HEK293 (cell line): ENCODE measurements around the gene PLEKHG7.

Source experiments
- CTCF ChIA-PET: fragments of 350-600 bp; formaldehyde crosslinking; extraction: SDS; loops from one replicate; lab custom pipeline; 2021; ENCODE audit warnings: antibody characterized with exemption; lab: Yijun Ruan, JAX
- POLR2A ChIA-PET: fragments of 300-600 bp; formaldehyde crosslinking; extraction: SDS; loops from one replicate; lab custom pipeline; 2020; ENCODE audit warnings: antibody characterized with exemption, inconsistent platforms; lab: Yijun Ruan, JAX
- H3K27ac ChIP-seq: fragments of 200-500 bp; sonication (Bioruptor generic); 2 replicates; pipeline ENCODE4 v1.5.1; 2014; ENCODE audit warnings: low read depth, low read length, control low read depth, inconsistent platforms; ENCODE audit errors: extremely low read depth
- H3K36me3 ChIP-seq, 2 experiments: fragments of 200-500 bp in 1 of 2; sonication (Bioruptor generic) in 1 of 2; 1 replicate in 1 of 2; 2 replicates in 1 of 2; pipeline ENCODE4 v1.5.1; 2014 to 2017; ENCODE audit warnings: inconsistent platforms in 2 of 2, low read length in 2 of 2; ENCODE audit not compliant: control insufficient read depth in 2 of 2, insufficient read depth in 1 of 2
- H3K4me1 ChIP-seq: fragments of 200-500 bp; sonication (Bioruptor generic); 2 replicates; pipeline ENCODE4 v1.5.1; 2014; ENCODE audit warnings: mild to moderate bottlenecking, low read length, inconsistent platforms; ENCODE audit not compliant: control insufficient read depth, insufficient read depth
- H3K4me3 ChIP-seq: 2 replicates; pipeline ENCODE4 v1.5.1; 2011; ENCODE audit warnings: low read depth, mild to moderate bottlenecking, control low read depth, low read length, moderate library complexity
- H3K9me3 ChIP-seq: fragments of 200-500 bp; sonication (Bioruptor generic); 2 replicates; pipeline ENCODE4 v1.5.1; 2014; ENCODE audit warnings: low read depth, low read length, inconsistent platforms; ENCODE audit not compliant: control insufficient read depth, insufficient read depth
- FEZF1 ChIP-seq: fragments of 450-650 bp; formaldehyde crosslinking; IDR thresholded peaks from 2 replicates; pipeline ENCODE4 v1.5.1; 2016; ENCODE audit warnings: missing biosample characterization, missing genetic modification characterization
- INSM2 ChIP-seq: fragments of 450-650 bp; formaldehyde crosslinking; IDR thresholded peaks from 2 replicates; pipeline ENCODE4 v1.5.1; 2016; ENCODE audit warnings: missing biosample characterization, missing genetic modification characterization
- KLF17 ChIP-seq: fragments of 450-650 bp; formaldehyde crosslinking; IDR thresholded peaks from 2 replicates; pipeline ENCODE4 v1.5.1; 2016; ENCODE audit warnings: missing biosample characterization, missing genetic modification characterization
- TCF7L2 ChIP-seq: IDR thresholded peaks from 2 replicates; pipeline ENCODE4 v1.6.1; 2011; ENCODE audit warnings: low read depth, mild to moderate bottlenecking, inconsistent platforms, low read length, moderate library complexity, borderline replicate concordance
- ZBTB20 ChIP-seq: fragments of 450-650 bp; formaldehyde crosslinking; IDR thresholded peaks from 2 replicates; pipeline ENCODE4 v1.5.1; 2016; ENCODE audit warnings: missing biosample characterization, missing genetic modification characterization
- ZNF24 ChIP-seq: fragments of 450-650 bp; formaldehyde crosslinking; IDR thresholded peaks from 2 replicates; pipeline ENCODE4 v1.5.1; 2016; ENCODE audit warnings: missing biosample characterization, missing genetic modification characterization
- ZNF280C ChIP-seq: fragments of 450-650 bp; formaldehyde crosslinking; IDR thresholded peaks from 2 replicates; pipeline ENCODE4 v1.5.1; 2016; ENCODE audit warnings: missing biosample characterization, missing genetic modification characterization
- ZNF292 ChIP-seq: fragments of 450-650 bp; formaldehyde crosslinking; IDR thresholded peaks from 2 replicates; pipeline ENCODE4 v1.5.1; 2016; ENCODE audit warnings: low read depth, missing biosample characterization, missing genetic modification characterization, borderline replicate concordance
- ZNF324 ChIP-seq: fragments of 450-650 bp; formaldehyde crosslinking; IDR thresholded peaks from 2 replicates; pipeline ENCODE4 v1.5.1; 2016; ENCODE audit warnings: missing biosample characterization, missing genetic modification characterization
- ZNF600 ChIP-seq: fragments of 450-650 bp; formaldehyde crosslinking; IDR thresholded peaks from 2 replicates; pipeline ENCODE4 v1.5.1; 2016; ENCODE audit warnings: missing biosample characterization, missing genetic modification characterization
- ZNF660 ChIP-seq: fragments of 450-650 bp; IDR thresholded peaks from 2 replicates; pipeline ENCODE4 v1.5.1; 2018; ENCODE audit warnings: missing biosample characterization, mild to moderate bottlenecking, missing genetic modification characterization
- ZNF704 ChIP-seq: fragments of 450-650 bp; formaldehyde crosslinking; IDR thresholded peaks from 2 replicates; pipeline ENCODE4 v1.5.1; 2016; ENCODE audit warnings: missing biosample characterization, missing genetic modification characterization
- ZNF837 ChIP-seq: fragments of 450-650 bp; formaldehyde crosslinking; IDR thresholded peaks from 2 replicates; pipeline ENCODE4 v1.5.1; 2016; ENCODE audit warnings: missing biosample characterization, missing genetic modification characterization

The PLEKHG7 gene

GRCh38 chr12:92756898-92757596, 54.3 kb downstream of the PLEKHG7 start:
- Histone ChIP-seq H3K4me3 (no peak overlapping the region), H3K4me1 (peaks cover 2% of the 10 kb centered on the region; the same call in 1 of the 2 replicates), H3K27ac (no peak overlapping the region), H3K9me3 (no peaks in the 10 kb centered on the region), H3K36me3 (no peaks in the 10 kb centered on the region)
- CTCF ChIA-PET, result interaction anchor here (0.6 to 0.8 kb wide), 3 partner anchors 12 to 108 kb away, joined by 3 to 4 read pairs (median 3); no protein-coding TSS in a partner anchor
- TF ChIP-seq FEZF1 (tag by site-specific recombination), result 0 out of 2 replicates have a peak, but pooled peaks have one; percentile 27
- no peak for TF ChIP-seq ZNF704 (tag by site-specific recombination)
- TF ChIP-seq ZNF24, result no peak
- POLR2A ChIA-PET, result no interaction called here

GRCh38 chr12:92757597-92758121, 54.9 kb downstream of the PLEKHG7 start:
- CTCF ChIA-PET, result interaction anchor here (0.8 kb wide), 1 partner anchor 11 kb away, joined by 3 read pairs; no protein-coding TSS in a partner anchor
- Histone ChIP-seq H3K4me1 (peaks cover 2% of the 10 kb centered on the region; the same call in 1 of the 2 replicates), H3K4me3 (no peak overlapping the region)

GRCh38 chr12:92759634-92760268, 57.0 kb downstream of the PLEKHG7 start:
- peak; percentile 44; the same call in 1 of the 2 replicates for TF ChIP-seq ZNF660
- TF ChIP-seq ZNF324 (tag by site-specific recombination), result no peak
- TF ChIP-seq TCF7L2, result no peak
- TF ChIP-seq INSM2 (tag by site-specific recombination), result peak; percentile 79
- peak; percentile 37; the same call in 1 of the 2 replicates for TF ChIP-seq ZBTB20 (tag by site-specific recombination)
- TF ChIP-seq KLF17 (tag by site-specific recombination), result peak; percentile 37; the same call in 1 of the 2 replicates
- 0 out of 2 replicates have a peak, but pooled peaks have one; percentile 23 for TF ChIP-seq ZNF600 (tag by site-specific recombination)
- Histone ChIP-seq H3K36me3 (no peaks in the 10 kb centered on the region), H3K4me1 (no peaks in the 10 kb centered on the region), H3K9me3 (no peaks in the 10 kb centered on the region), H3K4me3 (no peak overlapping the region), H3K27ac (no peak overlapping the region)
- ChIA-PET POLR2A (no interaction called here), CTCF (interaction anchor here (0.7 to 1.4 kb wide), 2 partner anchors 637 to 1377 kb away, joined by 3 to 4 read pairs; no protein-coding TSS in a partner anchor)

More at GRCh38 chr12:92757597-92758121, 54.9 kb downstream of the PLEKHG7 start:
- Histone ChIP-seq H3K36me3 (no peaks in the 10 kb centered on the region), H3K9me3 (no peaks in the 10 kb centered on the region)
- POLR2A ChIA-PET, result no interaction called here
- no peak for TF ChIP-seq ZNF280C (tag by site-specific recombination)
- TF ChIP-seq ZNF292 (tag by site-specific recombination), result no peak
- TF ChIP-seq ZNF837, result no peak
- TF ChIP-seq, all 188 proteins: peak for 0
- no peak overlapping the region for H3K27ac ChIP-seq
